ENCODE measurements around the gene SNX27.

- TF ChIP-seq CTCF (IDR thresholded peaks at IDR 0.05) (no peak), POLR2A (IDR thresholded peaks at IDR 0.05) (no peak)
Observed at GRCh38 chr1:151568626-151569088, 43.2 kb upstream of the SNX27 start.

All from right lobe of liver (tissue), 4 donors.